Measurements from ENCODE around the gene PRKCA. TPM values are rescaled to one million over a fixed set of nuclear protein-coding genes. Genes with fewer than 3 reads are reported as not detected.
A peak's percentile ranks its signal among the peaks of the same experiment; 100 is the strongest.
"Not testable (repeated sequence)": the region's sequence is repeated elsewhere in the genome, so short reads cannot be mapped to it uniquely, and the experiment has no call there.

The PRKCA gene
- total RNA-seq, 1 donor from 2014 or later, result 5.4 TPM

DNA sequence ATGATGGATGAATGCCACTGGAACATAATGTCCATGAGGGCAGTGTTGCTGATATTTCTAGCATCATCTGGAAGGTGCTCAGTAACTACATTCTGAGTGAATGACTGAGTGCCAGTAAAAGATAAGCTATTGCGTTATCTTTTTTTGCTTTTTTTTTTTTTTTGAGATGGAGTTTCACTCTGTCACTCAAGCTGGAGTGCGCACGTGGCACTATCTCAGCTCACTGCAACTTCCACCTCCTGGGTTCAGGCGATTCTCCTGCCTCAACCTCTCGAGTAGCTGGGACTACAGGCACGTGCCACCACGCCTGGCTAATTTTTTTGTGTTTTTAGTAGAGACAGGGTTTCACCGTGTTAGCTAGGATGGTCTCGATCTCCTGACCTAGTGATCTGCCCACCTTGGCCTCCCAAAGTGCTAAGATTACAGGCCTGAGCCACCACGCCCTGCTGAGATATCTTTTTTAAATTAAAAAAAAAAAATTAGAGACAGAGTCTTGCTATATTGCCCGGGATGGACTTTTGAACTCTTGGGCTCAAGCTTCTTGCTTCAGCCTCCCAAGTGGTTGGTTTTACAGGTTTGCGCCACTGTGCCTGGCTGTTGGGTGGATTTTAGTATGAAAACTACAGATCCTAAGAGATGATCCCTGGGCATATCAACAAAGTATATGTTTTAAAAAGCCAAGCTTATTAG lies 43.7 kb downstream of the PRKCA start:
- ATAC-seq (ENCODE audit: poor library complexity); intact Hi-C loops (cut with DNase I): not testable (repeated sequence)

DNA sequence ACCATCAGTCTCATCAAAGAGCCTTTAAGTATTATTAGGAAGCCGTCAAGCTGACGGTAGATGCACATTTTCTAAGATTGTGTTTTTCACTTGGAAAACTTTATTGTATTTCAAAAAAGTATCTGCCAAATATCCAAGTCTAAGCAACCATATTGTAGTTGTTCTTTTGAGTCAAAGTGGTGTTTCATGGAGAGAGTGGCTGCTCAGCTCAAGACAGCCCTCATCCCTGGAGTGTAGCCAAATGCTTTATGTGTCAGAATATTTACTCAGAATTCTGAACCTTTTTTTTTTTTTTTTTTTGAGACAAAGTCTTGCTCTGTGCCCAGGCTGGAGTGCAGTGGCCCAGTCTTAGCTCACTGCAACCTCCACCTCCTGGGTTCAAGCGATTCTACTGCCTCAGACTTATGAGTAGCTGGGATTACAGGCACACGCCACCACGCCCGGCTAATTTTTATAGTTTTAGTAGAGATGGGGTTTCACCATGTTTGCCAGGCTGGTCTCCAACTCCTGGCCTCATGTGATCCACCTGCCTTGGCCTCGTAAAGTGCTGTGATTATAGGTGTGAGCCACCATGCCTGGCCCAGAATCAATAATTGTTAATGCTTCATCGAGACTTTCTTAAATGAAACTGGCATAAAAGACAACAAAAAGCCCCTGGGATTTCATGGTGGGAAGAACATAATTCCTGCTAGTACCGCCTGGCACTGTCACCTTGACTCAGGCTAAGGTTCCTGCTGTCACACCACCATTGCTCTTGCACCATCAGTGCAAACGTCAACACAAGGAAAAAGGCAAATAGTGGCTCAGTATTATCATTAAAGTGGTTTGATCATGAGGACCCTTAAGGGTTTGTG lies 45.5 kb downstream of the PRKCA start:
- ATAC-seq (ENCODE audit: poor library complexity), result no peak
- no peak for DNase-seq
- intact Hi-C loops (cut with DNase I), result no loop called here

More for the DNA sequence above, 43.7 kb downstream of the PRKCA start:
- DNase-seq, result not testable (repeated sequence)

GRCh38 chr17:66348584-66349165 lies 46.3 kb downstream of the PRKCA start:
- DNase-seq (no peak), ATAC-seq (ENCODE audit: poor library complexity) (peak; percentile 87)
- intact Hi-C loops (cut with DNase I), result no loop called here

- intact Hi-C loops (cut with DNase I), result no loop called here
- ATAC-seq (ENCODE audit: poor library complexity) (peak; percentile 61), DNase-seq (no peak)
These were observed 47.3 kb downstream of the PRKCA start for GRCh38 chr17:66349521-66350254.

- intact Hi-C loops (cut with DNase I); DNase-seq; ATAC-seq (ENCODE audit: poor library complexity): not testable (repeated sequence)
These were observed 48.2 kb downstream of the PRKCA start for GRCh38 chr17:66350576-66350975.

DNA sequence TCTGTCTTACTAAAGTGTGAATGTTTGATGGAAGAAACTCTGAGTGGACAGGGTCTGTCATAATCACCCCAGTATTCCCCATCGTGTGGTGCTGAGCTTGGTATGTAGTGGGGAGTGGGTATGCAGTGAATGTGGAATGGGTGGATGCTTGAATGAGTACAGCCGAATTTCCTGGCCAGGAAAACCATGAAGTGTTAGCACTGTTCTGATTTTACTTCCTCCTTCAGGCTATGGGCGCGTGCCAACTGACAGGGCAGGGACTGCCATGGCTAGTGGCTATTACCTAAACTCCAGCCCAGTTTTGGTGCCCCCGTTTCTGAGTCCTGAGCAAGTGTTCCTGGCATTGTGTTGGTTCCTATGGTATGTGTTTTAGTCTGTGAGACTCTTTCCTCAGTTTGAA lies 48.6 kb downstream of the PRKCA start:
- intact Hi-C loops (cut with DNase I), result no loop called here
- peak; percentile 47 for DNase-seq
- peak; percentile 21 for ATAC-seq (ENCODE audit: poor library complexity)

DNA sequence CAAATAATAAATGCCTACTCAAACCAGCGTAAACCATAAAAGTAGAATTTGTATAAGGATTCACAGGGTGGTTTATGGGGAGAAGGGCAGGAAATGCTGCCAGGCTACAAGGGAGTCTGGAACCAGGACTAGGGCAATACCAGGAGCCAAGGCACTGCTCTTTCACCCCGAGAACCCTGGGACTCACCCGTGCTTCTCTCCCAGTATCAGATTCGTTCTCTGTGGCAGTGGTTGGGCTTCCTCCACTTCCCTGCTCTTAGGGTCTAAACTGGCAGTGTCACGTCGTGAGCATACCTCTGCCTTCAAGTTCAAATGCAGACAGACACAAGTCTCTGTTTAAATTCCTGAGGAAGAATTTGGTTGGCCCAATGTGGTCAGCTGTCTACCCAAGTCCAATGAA lies 49.3 kb downstream of the PRKCA start:
- DNase-seq (no peak), ATAC-seq (ENCODE audit: poor library complexity) (no peak)
- intact Hi-C loops (cut with DNase I), result no loop called here

- ATAC-seq (ENCODE audit: poor library complexity), result no peak
- intact Hi-C loops (cut with DNase I), result no loop called here
- DNase-seq, result no peak
These were observed 51.6 kb downstream of the PRKCA start for GRCh38 chr17:66353937-66354401.

DNA sequence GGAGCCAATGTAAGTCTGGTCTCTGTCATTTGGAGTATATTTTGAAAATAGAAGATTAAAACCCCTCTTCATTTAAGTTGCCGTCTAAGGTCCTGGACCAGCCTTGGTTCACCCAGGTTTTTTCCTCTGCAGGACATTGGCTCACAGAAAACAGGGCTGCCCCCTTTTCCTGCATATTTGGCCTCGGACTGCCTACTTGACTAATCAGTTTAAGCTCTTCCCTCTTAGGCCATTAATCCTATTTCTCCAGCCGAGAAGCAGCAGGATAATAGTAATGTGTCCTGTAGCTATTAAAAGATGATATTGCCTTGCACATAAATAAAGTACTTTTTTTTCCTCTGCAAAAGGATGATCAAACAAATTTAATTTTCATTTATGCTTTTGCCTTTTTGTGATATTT lies 52.1 kb downstream of the PRKCA start:
- intact Hi-C loops (cut with DNase I), result no loop called here
- ATAC-seq (ENCODE audit: poor library complexity) (no peak), DNase-seq (no peak)

GRCh38 chr17:66354981-66355380 lies 52.6 kb downstream of the PRKCA start:
- DNase-seq, result no peak
- intact Hi-C loops (cut with DNase I), result no loop called here
- ATAC-seq (ENCODE audit: poor library complexity), result no peak

DNA sequence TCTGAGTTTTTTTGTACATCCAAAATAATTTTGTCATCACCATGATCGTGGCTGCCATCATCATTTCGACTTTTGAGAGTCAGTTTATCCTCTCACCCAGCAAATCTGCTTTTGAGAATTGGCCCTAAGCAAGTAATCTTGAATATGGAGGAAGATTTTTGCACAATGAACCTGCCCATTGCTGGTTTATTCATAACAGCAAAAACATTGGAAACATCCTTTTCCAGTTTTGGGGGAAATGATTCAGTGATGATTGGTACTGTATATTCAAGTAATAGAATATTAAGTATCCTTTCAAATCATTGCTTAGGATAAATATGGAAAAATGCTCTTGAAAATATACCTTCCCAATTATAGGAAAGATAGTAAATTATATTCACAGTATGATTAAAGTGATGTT lies 53.1 kb downstream of the PRKCA start:
- intact Hi-C loops (cut with DNase I), result no loop called here
- DNase-seq (no peak), ATAC-seq (ENCODE audit: poor library complexity) (no peak)

GRCh38 chr17:66357037-66357436 lies 54.6 kb downstream of the PRKCA start:
- intact Hi-C loops (cut with DNase I), result no loop called here
- no peak for DNase-seq
- ATAC-seq (ENCODE audit: poor library complexity), result no peak

DNA sequence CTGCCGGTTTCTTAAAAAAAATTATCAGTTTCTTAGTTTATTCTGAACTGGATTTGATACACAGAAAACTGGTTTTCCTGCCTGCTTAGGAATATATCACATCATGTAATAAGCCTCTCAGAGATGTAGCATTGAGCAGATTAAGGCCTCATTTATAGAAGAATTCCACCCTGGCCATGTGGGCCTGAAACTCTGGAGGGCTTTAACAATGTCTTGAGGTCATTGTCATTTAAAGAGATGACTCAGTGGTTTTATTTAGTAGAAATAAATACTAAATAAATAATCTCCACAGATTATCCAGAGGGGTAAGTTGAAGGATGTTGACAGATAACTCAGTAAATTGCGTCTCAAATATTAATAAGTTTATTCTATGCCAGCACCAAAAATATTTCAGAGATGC lies 56.9 kb downstream of the PRKCA start:
- DNase-seq (no peak), ATAC-seq (ENCODE audit: poor library complexity) (no peak)
- intact Hi-C loops (cut with DNase I), result no loop called here

- ATAC-seq (ENCODE audit: poor library complexity); intact Hi-C loops (cut with DNase I); DNase-seq: not testable (repeated sequence)
These were observed 58.6 kb downstream of the PRKCA start for GRCh38 chr17:66360961-66361565.

- ATAC-seq (ENCODE audit: poor library complexity) (no peak), DNase-seq (no peak)
- intact Hi-C loops (cut with DNase I), result no loop called here
These were observed 62.1 kb downstream of the PRKCA start for GRCh38 chr17:66364508-66364907.

DNA sequence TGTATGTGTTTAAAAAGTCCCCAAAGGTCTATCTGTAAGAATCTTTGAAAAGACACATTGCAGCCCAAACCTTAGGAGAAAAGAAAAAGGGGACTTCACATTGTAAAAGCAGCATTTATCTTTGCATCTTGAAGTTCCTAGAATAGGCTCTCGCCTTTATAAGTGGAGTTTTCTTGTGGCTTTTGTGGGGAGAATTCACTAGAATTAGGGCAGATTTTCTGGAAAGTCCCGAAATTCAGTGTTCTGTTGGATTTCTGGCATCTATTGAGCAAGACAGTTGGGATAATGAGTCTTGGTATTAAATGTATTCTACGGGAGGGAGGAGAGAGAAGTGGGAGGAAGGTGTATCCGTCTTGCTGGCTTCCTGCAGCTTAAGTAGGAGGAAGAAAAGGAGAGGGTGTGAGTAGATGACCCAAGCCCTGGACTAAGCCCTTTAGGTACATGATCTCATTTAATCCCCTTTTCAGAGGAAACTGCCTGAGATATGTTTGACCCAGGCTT lies 62.6 kb downstream of the PRKCA start:
- intact Hi-C loops (cut with DNase I), result no loop called here
- DNase-seq (no peak), ATAC-seq (ENCODE audit: poor library complexity) (no peak)

- DNase-seq, result no peak
- intact Hi-C loops (cut with DNase I), result no loop called here
- no peak for ATAC-seq (ENCODE audit: poor library complexity)
These were observed 63.5 kb downstream of the PRKCA start for GRCh38 chr17:66365903-66366302.

GRCh38 chr17:66367107-66367506 lies 64.7 kb downstream of the PRKCA start:
- DNase-seq (no peak), ATAC-seq (ENCODE audit: poor library complexity) (no peak)
- intact Hi-C loops (cut with DNase I), result no loop called here
